ENCODE data around the gene EPG5.
"Not testable (repeated sequence)": the region's sequence is repeated elsewhere in the genome, so short reads cannot be mapped to it uniquely, and the experiment has no call there.

The EPG5 gene

DNA sequence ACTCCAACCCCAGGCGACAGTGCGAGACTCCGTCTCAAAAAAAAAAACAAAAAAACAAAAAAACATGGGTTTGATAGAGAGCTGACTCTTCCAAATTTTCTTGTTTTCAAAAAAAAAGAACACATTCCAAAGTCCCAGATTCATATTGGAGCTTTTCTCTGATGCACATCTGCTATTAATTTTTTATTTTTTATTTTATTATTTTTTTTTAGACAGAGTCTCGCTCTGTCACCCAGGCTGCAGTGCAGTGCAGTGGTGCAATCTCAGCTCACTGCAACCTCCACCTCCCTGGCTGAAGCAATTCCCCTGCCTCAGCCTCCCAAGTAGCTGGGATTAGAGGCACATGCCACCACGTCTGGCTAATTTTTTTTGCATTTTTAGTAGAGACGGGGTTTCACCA is 25.4 kb upstream of the EPG5 start:
- not testable (repeated sequence) for H4K12ac ChIP-seq (ENCODE audit: low read depth, low read length); H4K8ac ChIP-seq (ENCODE audit: low read depth, low read length); H2AK5ac ChIP-seq (ENCODE audit: low read length); H3K9ac ChIP-seq (ENCODE audit: low read length); H3K27ac ChIP-seq (ENCODE audit: low read depth, low read length); H2AFZ ChIP-seq (ENCODE audit: insufficient read depth, low read length, poor library complexity); H3K4me3 ChIP-seq (ENCODE audit: low read depth, low read length); H3K23ac ChIP-seq (ENCODE audit: low read length); H3K14ac ChIP-seq (ENCODE audit: low read length); H3K79me2 ChIP-seq (ENCODE audit: control insufficient read depth, insufficient read depth, low read length, poor library complexity); H3K27me3 ChIP-seq (ENCODE audit: insufficient read depth, low read length); DNase-seq; H3K4ac ChIP-seq (ENCODE audit: low read depth, low read length); H2BK120ac ChIP-seq (ENCODE audit: insufficient read depth, low read length, poor library complexity); H3K79me1 ChIP-seq (ENCODE audit: low read length); H4K91ac ChIP-seq (ENCODE audit: low read depth, low read length); H2BK5ac ChIP-seq (ENCODE audit: low read depth, low read length, poor library complexity); H2BK12ac ChIP-seq (ENCODE audit: low read length); H3K18ac ChIP-seq (ENCODE audit: low read length); H3K9me3 ChIP-seq (ENCODE audit: insufficient read depth, low read depth, low read length); H3K4me2 ChIP-seq (ENCODE audit: low read length); H3K4me1 ChIP-seq (ENCODE audit: control insufficient read depth in 1 of 2, insufficient read depth in 2 of 2, low read length in 2 of 2)
- WGBS (ENCODE audit: extremely low coverage, insufficient coverage, insufficient read length) = no CpG with 5 or more reads among the region's 6 CpGs
- H3K36me3 ChIP-seq (ENCODE audit: control insufficient read depth in 1 of 2, insufficient read depth in 2 of 2, low read length in 2 of 2) = peaks cover 18 to 33% of the 10 kb centered on the region in 2 experiments

- no peak overlapping the region for H3K4me3 ChIP-seq (ENCODE audit: low read depth, low read length)
- H3K4me1 ChIP-seq (ENCODE audit: control insufficient read depth in 1 of 2, insufficient read depth in 2 of 2, low read length in 2 of 2) = no peaks in the 10 kb centered on the region
- no peak overlapping the region for H4K91ac ChIP-seq (ENCODE audit: low read depth, low read length)
- no peaks in the 10 kb centered on the region for H3K79me1 ChIP-seq (ENCODE audit: low read length)
- no peak overlapping the region for H2AFZ ChIP-seq (ENCODE audit: insufficient read depth, low read length, poor library complexity)
- no peak overlapping the region for H3K27ac ChIP-seq (ENCODE audit: low read depth, low read length)
- no peak overlapping the region for H3K9ac ChIP-seq (ENCODE audit: low read length)
- no peaks in the 10 kb centered on the region for H3K9me3 ChIP-seq (ENCODE audit: insufficient read depth, low read depth, low read length)
- peaks cover 22 to 37% of the 10 kb centered on the region in 2 experiments for H3K36me3 ChIP-seq (ENCODE audit: control insufficient read depth in 1 of 2, insufficient read depth in 2 of 2, low read length in 2 of 2)
- H3K27me3 ChIP-seq (ENCODE audit: insufficient read depth, low read length) = no peaks in the 10 kb centered on the region
- no peaks in the 10 kb centered on the region for H3K79me2 ChIP-seq (ENCODE audit: control insufficient read depth, insufficient read depth, low read length, poor library complexity)
- no peak overlapping the region for H4K8ac ChIP-seq (ENCODE audit: low read depth, low read length)
- H2BK120ac ChIP-seq (ENCODE audit: insufficient read depth, low read length, poor library complexity) = no peak overlapping the region
- no peak overlapping the region for H3K4ac ChIP-seq (ENCODE audit: low read depth, low read length)
- no peak overlapping the region for H4K12ac ChIP-seq (ENCODE audit: low read depth, low read length)
- no peak for DNase-seq
- H3K23ac ChIP-seq (ENCODE audit: low read length) = no peak overlapping the region
- no peak overlapping the region for H3K4me2 ChIP-seq (ENCODE audit: low read length)
- no peak overlapping the region for H3K14ac ChIP-seq (ENCODE audit: low read length)
- H2BK12ac ChIP-seq (ENCODE audit: low read length) = no peak overlapping the region
- no peak overlapping the region for H2BK5ac ChIP-seq (ENCODE audit: low read depth, low read length, poor library complexity)
- H2AK5ac ChIP-seq (ENCODE audit: low read length) = no peak overlapping the region
- no peak overlapping the region for H3K18ac ChIP-seq (ENCODE audit: low read length)
- WGBS (ENCODE audit: extremely low coverage, insufficient coverage, insufficient read length) = no CpG with 5 or more reads among the region's 3 CpGs
Observed at GRCh38 chr18:45991788-45992187, 24.7 kb upstream of the EPG5 start.

DNA sequence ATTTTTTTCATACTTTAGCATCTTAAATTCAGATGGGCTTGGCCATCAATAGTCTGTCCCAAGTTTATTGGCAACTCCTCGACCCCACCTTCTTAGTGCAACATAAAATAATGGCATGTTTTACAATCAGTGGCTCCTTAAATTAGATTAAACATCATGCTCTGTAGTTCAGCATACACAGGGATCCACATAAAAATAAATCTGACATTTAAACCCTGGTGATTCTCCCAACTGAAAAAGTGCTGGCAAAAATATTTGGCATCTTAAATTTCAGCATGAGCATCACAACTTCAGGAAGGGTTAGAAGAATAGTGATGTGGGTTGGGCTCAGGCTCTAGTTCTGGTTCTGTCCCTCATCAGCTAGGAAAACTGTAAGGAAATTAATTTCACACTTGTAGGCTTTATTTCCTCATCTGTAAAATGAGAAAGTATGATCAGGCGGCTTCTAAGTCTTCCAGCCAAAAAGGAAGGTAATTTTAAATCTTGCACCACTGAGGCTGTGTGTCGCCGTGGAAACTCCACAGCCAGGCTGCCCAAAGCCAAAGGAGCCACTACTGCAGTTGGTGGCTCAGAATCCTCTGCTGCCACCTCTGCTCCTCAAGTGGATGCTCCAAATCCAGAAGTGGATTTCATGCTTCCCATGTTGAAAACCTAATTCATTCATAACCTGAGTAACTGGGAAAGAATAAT is 17.6 kb upstream of the EPG5 start:
- H4K8ac ChIP-seq (ENCODE audit: low read depth, low read length) = no peak overlapping the region
- DNase-seq = no peak
- no CpG with 5 or more reads among the region's 4 CpGs for WGBS (ENCODE audit: extremely low coverage, insufficient coverage, insufficient read length)

DNA sequence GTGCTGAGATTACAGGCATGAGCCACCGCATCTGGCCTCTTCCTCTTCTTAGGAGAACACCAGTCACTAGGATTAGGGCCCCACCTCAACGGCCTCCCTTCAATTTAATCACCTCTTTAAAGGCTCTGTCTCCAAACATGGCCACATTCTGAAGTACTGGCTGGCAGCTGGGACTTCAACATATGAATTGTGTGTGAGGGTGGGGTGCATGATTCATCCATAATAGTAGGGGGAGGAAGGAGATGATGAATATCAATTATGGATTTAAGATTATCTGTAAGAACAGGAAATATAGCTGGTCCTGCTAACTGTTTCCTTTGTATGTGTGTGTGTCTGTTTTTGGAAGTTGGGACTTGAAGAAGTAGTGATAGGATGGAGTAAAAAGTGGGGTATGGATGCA is 14.7 kb upstream of the EPG5 start:
- no peak overlapping the region for H4K91ac ChIP-seq (ENCODE audit: low read depth, low read length)
- no peaks in the 10 kb centered on the region for H3K9me3 ChIP-seq (ENCODE audit: insufficient read depth, low read depth, low read length)
- no peak overlapping the region for H2BK120ac ChIP-seq (ENCODE audit: insufficient read depth, low read length, poor library complexity)
- H2AFZ ChIP-seq (ENCODE audit: insufficient read depth, low read length, poor library complexity) = no peak overlapping the region
- H4K8ac ChIP-seq (ENCODE audit: low read depth, low read length) = no peak overlapping the region
- H4K12ac ChIP-seq (ENCODE audit: low read depth, low read length) = no peak overlapping the region
- no peaks in the 10 kb centered on the region for H3K79me2 ChIP-seq (ENCODE audit: control insufficient read depth, insufficient read depth, low read length, poor library complexity)
- H3K79me1 ChIP-seq (ENCODE audit: low read length) = no peaks in the 10 kb centered on the region
- WGBS (ENCODE audit: extremely low coverage, insufficient coverage, insufficient read length) = no CpG with 5 or more reads among the region's 2 CpGs
- H3K4me1 ChIP-seq (ENCODE audit: control insufficient read depth in 1 of 2, insufficient read depth in 2 of 2, low read length in 2 of 2) = peaks cover 4 to 5% of the 10 kb centered on the region in 2 experiments
- H3K14ac ChIP-seq (ENCODE audit: low read length) = no peak overlapping the region
- H3K4ac ChIP-seq (ENCODE audit: low read depth, low read length) = no peak overlapping the region
- H2BK5ac ChIP-seq (ENCODE audit: low read depth, low read length, poor library complexity) = no peak overlapping the region
- H3K27ac ChIP-seq (ENCODE audit: low read depth, low read length) = no peak overlapping the region
- H3K18ac ChIP-seq (ENCODE audit: low read length) = no peak overlapping the region
- H3K4me2 ChIP-seq (ENCODE audit: low read length) = no peak overlapping the region
- no peak overlapping the region for H3K4me3 ChIP-seq (ENCODE audit: low read depth, low read length)
- H3K36me3 ChIP-seq (ENCODE audit: control insufficient read depth in 1 of 2, insufficient read depth in 2 of 2, low read length in 2 of 2) = peaks cover 6% of the 10 kb centered on the region in 2 experiments
- no peak overlapping the region for H2AK5ac ChIP-seq (ENCODE audit: low read length)
- H3K9ac ChIP-seq (ENCODE audit: low read length) = no peak overlapping the region
- H2BK12ac ChIP-seq (ENCODE audit: low read length) = no peak overlapping the region
- DNase-seq = no peak
- H3K27me3 ChIP-seq (ENCODE audit: insufficient read depth, low read length) = no peaks in the 10 kb centered on the region
- H3K23ac ChIP-seq (ENCODE audit: low read length) = no peak overlapping the region

More for the DNA sequence above, 17.6 kb upstream of the EPG5 start:
- Histone ChIP-seq H2BK12ac (ENCODE audit: low read length) (no peak overlapping the region), H3K18ac (ENCODE audit: low read length) (no peak overlapping the region), H3K4me3 (ENCODE audit: low read depth, low read length) (no peak overlapping the region), H3K9ac (ENCODE audit: low read length) (no peak overlapping the region), H2BK5ac (ENCODE audit: low read depth, low read length, poor library complexity) (no peak overlapping the region), H3K79me2 (ENCODE audit: control insufficient read depth, insufficient read depth, low read length, poor library complexity) (no peaks in the 10 kb centered on the region), H3K4me1 (ENCODE audit: control insufficient read depth in 1 of 2, insufficient read depth in 2 of 2, low read length in 2 of 2) (peaks cover 3 to 5% of the 10 kb centered on the region in 2 experiments), H2AK5ac (ENCODE audit: low read length) (no peak overlapping the region), H2AFZ (ENCODE audit: insufficient read depth, low read length, poor library complexity) (no peak overlapping the region), H4K91ac (ENCODE audit: low read depth, low read length) (no peak overlapping the region), H3K4ac (ENCODE audit: low read depth, low read length) (no peak overlapping the region), H4K12ac (ENCODE audit: low read depth, low read length) (no peak overlapping the region), H3K27me3 (ENCODE audit: insufficient read depth, low read length) (no peaks in the 10 kb centered on the region), H3K27ac (ENCODE audit: low read depth, low read length) (no peak overlapping the region), H3K23ac (ENCODE audit: low read length) (no peak overlapping the region), H3K4me2 (ENCODE audit: low read length) (no peak overlapping the region), H3K9me3 (ENCODE audit: insufficient read depth, low read depth, low read length) (no peaks in the 10 kb centered on the region), H3K36me3 (ENCODE audit: control insufficient read depth in 1 of 2, insufficient read depth in 2 of 2, low read length in 2 of 2) (peaks cover 16 to 21% of the 10 kb centered on the region in 2 experiments), H3K14ac (ENCODE audit: low read length) (no peak overlapping the region), H3K79me1 (ENCODE audit: low read length) (no peaks in the 10 kb centered on the region), H2BK120ac (ENCODE audit: insufficient read depth, low read length, poor library complexity) (no peak overlapping the region)

Data from trophoblast cell (in vitro differentiated cells and primary cell).